HT-29 (cell line): ENCODE measurements around the gene OSBPL10. TPM values are rescaled to one million over a fixed set of nuclear protein-coding genes. Genes with fewer than 3 reads are reported as not detected.
"Not testable (repeated sequence)": the region's sequence is repeated elsewhere in the genome, so short reads cannot be mapped to it uniquely, and the experiment has no call there.

Experiments used
- DNase-seq: peaks from one replicate; pipeline ENCODE4 v3.0.0-alpha.2; 2015; ENCODE audit warnings: low spot score
- total RNA-seq: library from RNA; depleted of rRNA; stranded (reverse); fragments of >200 nt; shearing (Covaris generic); gene quantifications from 2 replicates; pipeline ENCODE4 v1.2.3, GENCODE V29; 2014

The OSBPL10 gene
- total RNA-seq, 1 experiment from 2014 or later, result 65.1 TPM

- no peak for DNase-seq
Measured at GRCh38 chr3:31815631-31816440, 165.2 kb downstream of the OSBPL10 start.

GRCh38 chr3:31815006-31815405 is 166.1 kb downstream of the OSBPL10 start:
- DNase-seq, result no peak

- no peak for DNase-seq
Measured at GRCh38 chr3:31813686-31814085, 167.4 kb downstream of the OSBPL10 start.

- DNase-seq, result no peak
Measured at GRCh38 chr3:31813197-31813596, 167.9 kb downstream of the OSBPL10 start.

GRCh38 chr3:31810991-31811433 is 170.1 kb downstream of the OSBPL10 start:
- no peak for DNase-seq

- DNase-seq, result no peak
Measured at GRCh38 chr3:31808143-31808720, 172.8 kb downstream of the OSBPL10 start.

GRCh38 chr3:31804251-31805051 is 176.6 kb downstream of the OSBPL10 start:
- DNase-seq, result no peak

GRCh38 chr3:31802981-31803740 is 177.9 kb downstream of the OSBPL10 start:
- no peak for DNase-seq

- DNase-seq, result no peak
Measured at GRCh38 chr3:31800436-31800835, 180.6 kb downstream of the OSBPL10 start.

GRCh38 chr3:31798840-31799239 is 182.2 kb downstream of the OSBPL10 start:
- no peak for DNase-seq

- DNase-seq, result no peak
Measured at GRCh38 chr3:31793821-31794220, 187.2 kb downstream of the OSBPL10 start.

- no peak for DNase-seq
Measured at GRCh38 chr3:31791090-31791430, 190.0 kb downstream of the OSBPL10 start.

- no peak for DNase-seq
Measured at GRCh38 chr3:31790193-31791089, 190.6 kb downstream of the OSBPL10 start.

GRCh38 chr3:31789429-31789828 is 191.6 kb downstream of the OSBPL10 start:
- DNase-seq, result no peak

- DNase-seq, result no peak
Measured at GRCh38 chr3:31785734-31786133, 195.3 kb downstream of the OSBPL10 start.

- no peak for DNase-seq
Measured at GRCh38 chr3:31785286-31785685, 195.8 kb downstream of the OSBPL10 start.

GRCh38 chr3:31783851-31784250 is 197.2 kb downstream of the OSBPL10 start:
- not testable (repeated sequence) for DNase-seq

- not testable (repeated sequence) for DNase-seq
Measured at GRCh38 chr3:31782306-31782705, 198.8 kb downstream of the OSBPL10 start.

GRCh38 chr3:31779514-31779913 is 201.5 kb downstream of the OSBPL10 start:
- peak; percentile 5 for DNase-seq

GRCh38 chr3:31777887-31778286 is 203.2 kb downstream of the OSBPL10 start:
- DNase-seq, result no peak

GRCh38 chr3:31777092-31777491 is 204.0 kb downstream of the OSBPL10 start:
- no peak for DNase-seq
